GM23248 (cell line): Measurements from ENCODE around the gene PATJ. TPM values are rescaled to one million over a fixed set of nuclear protein-coding genes. Genes with fewer than 3 reads are reported as not detected.

Experiments used
- DNase-seq: peaks from one replicate; pipeline ENCODE4 v3.0.0-alpha.2; 2015
- H2AFZ ChIP-seq: fragments of 200-600 bp; sonication (generic); 2 replicates; pipeline ENCODE4 v1.6.1; 2016; ENCODE audit warnings: antibody characterized with exemption
- H3F3A ChIP-seq: fragments of 200-600 bp; sonication (generic); 2 replicates; pipeline ENCODE4 v1.6.1; 2016; ENCODE audit warnings: mild to moderate bottlenecking, antibody characterized with exemption, mixed run types; ENCODE audit not compliant: insufficient read depth
- H3K27ac ChIP-seq: fragments of 200-600 bp; sonication (generic); 2 replicates; pipeline ENCODE4 v1.5.1; 2016; ENCODE audit warnings: mild to moderate bottlenecking
- H3K27me3 ChIP-seq: fragments of 200-600 bp; sonication (generic); replicated peaks from 2 replicates; pipeline ENCODE4 v1.6.1; 2016; ENCODE audit warnings: mild to moderate bottlenecking; ENCODE audit not compliant: insufficient read depth
- H3K36me3 ChIP-seq: fragments of 200-600 bp; sonication (generic); 2 replicates; pipeline ENCODE4 v1.6.1; 2016; ENCODE audit warnings: low read depth, mild to moderate bottlenecking
- H3K4me1 ChIP-seq: fragments of 200-600 bp; sonication (generic); 2 replicates; pipeline ENCODE4 v1.6.1; 2016; ENCODE audit warnings: mild to moderate bottlenecking; ENCODE audit not compliant: insufficient read depth
- H3K4me2 ChIP-seq: fragments of 200-600 bp; sonication (generic); one replicate; pipeline ENCODE4 v1.6.1; 2016; ENCODE audit warnings: mild to moderate bottlenecking; ENCODE audit not compliant: unreplicated experiment
- H3K4me3 ChIP-seq: fragments of 200-600 bp; sonication (generic); 2 replicates; pipeline ENCODE4 v1.5.1; 2016; ENCODE audit warnings: mild to moderate bottlenecking
- H3K79me2 ChIP-seq: fragments of 200-600 bp; sonication (generic); 2 replicates; pipeline ENCODE4 v1.6.1; 2016; ENCODE audit warnings: mild to moderate bottlenecking; ENCODE audit not compliant: insufficient read depth
- H3K9ac ChIP-seq: fragments of 200-600 bp; sonication (generic); 2 replicates; pipeline ENCODE4 v1.6.1; 2016; ENCODE audit warnings: mild to moderate bottlenecking
- H3K9me2 ChIP-seq: fragments of 200-600 bp; sonication (generic); 2 replicates; pipeline ENCODE4 v1.6.1; 2016; ENCODE audit warnings: mixed run types, mild to moderate bottlenecking, moderate library complexity; ENCODE audit not compliant: insufficient read depth
- H3K9me3 ChIP-seq: fragments of 200-600 bp; sonication (generic); one replicate; pipeline ENCODE4 v1.6.1; 2017; ENCODE audit warnings: low read depth
- H4K20me1 ChIP-seq: fragments of 200-600 bp; sonication (generic); 2 replicates; pipeline ENCODE4 v1.6.0; 2016; ENCODE audit not compliant: insufficient read depth
- EZH2 ChIP-seq: fragments of 200-600 bp; sonication (generic); IDR thresholded peaks from 2 replicates; pipeline ENCODE4 v1.6.1; 2018; ENCODE audit warnings: antibody characterized with exemption, mild to moderate bottlenecking; ENCODE audit not compliant: insufficient read depth, poor library complexity, severe bottlenecking
- EZH2phosphoT487 ChIP-seq: fragments of 200-600 bp; sonication (generic); IDR thresholded peaks from 2 replicates; pipeline ENCODE4 v1.6.1; 2018; ENCODE audit warnings: antibody characterized with exemption, moderate library complexity, mild to moderate bottlenecking, low read depth; ENCODE audit not compliant: insufficient read depth
- WGBS, 2 experiments: methylation state at CpG; one replicate each; pipeline ENCODE4 v1.1.6; 2015 to 2017; ENCODE audit warnings: low lambda C conversion rate in 2 of 2, low coverage in 1 of 2; ENCODE audit errors: missing lambda C conversion rate in 2 of 2; 5-methylcytosine and 5-hydroxymethylcytosine counted together
- in situ Hi-C: fragments of 300-500 bp; cut with MboI; formaldehyde crosslinking; loops from 2 replicates; pipeline ENCODE4 v1.15.0; 2020
- polyA plus RNA-seq: library from polyadenylated mRNA; unstranded; fragments of >200 nt; fragmentation: Nextera tagmentation; extraction: Ambion mirVana; gene quantifications from 2 replicates; pipeline ENCODE4 v1.2.1, GENCODE V29; 2016
- total RNA-seq: library from RNA; depleted of rRNA; stranded (reverse); fragments of >200 nt; shearing (Covaris generic); gene quantifications from 2 replicates; pipeline ENCODE4 v1.2.3, GENCODE V29; 2014

PATJ gene
- total and polyA plus RNA-seq, 2 experiments from 2014 or later, result 5.3 to 6.1 TPM

DNA sequence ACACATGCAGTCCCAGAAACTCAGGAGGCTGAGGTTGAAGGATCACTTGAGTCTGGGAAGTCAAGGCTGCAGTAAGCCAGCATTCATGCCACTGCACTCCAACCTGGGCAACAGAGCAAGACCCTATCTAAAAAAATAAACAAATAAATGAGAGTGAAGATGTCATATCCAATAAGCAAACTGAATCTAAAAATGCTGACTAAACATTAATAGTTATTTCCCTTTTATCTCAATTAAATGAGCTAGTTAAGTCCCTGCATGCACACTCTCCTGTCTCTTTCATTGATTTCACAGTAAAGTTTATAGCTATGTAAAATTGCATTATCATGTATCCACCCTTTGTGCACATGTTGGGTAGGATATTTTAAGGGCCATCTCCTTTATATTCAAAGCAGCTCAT, 371.2 kb downstream of the PATJ start:
- in situ Hi-C loops, result no loop called here
- Histone ChIP-seq H3F3A (no peaks in the 10 kb centered on the region), H3K4me1 (no peaks in the 10 kb centered on the region), H3K36me3 (no peaks in the 10 kb centered on the region), H4K20me1 (no peaks in the 10 kb centered on the region), H3K4me3 (no peak overlapping the region), H3K9ac (no peak overlapping the region), H3K9me2 (no peaks in the 10 kb centered on the region), H3K79me2 (no peaks in the 10 kb centered on the region), H3K9me3 (no peaks in the 10 kb centered on the region), H3K27ac (no peak overlapping the region), H3K4me2 (no peak overlapping the region), H2AFZ (no peak overlapping the region), H3K27me3 (no peaks in the 10 kb centered on the region)
- no peak for TF ChIP-seq EZH2phosphoT487
- TF ChIP-seq EZH2, result no peak
- DNase-seq, result no peak

DNA sequence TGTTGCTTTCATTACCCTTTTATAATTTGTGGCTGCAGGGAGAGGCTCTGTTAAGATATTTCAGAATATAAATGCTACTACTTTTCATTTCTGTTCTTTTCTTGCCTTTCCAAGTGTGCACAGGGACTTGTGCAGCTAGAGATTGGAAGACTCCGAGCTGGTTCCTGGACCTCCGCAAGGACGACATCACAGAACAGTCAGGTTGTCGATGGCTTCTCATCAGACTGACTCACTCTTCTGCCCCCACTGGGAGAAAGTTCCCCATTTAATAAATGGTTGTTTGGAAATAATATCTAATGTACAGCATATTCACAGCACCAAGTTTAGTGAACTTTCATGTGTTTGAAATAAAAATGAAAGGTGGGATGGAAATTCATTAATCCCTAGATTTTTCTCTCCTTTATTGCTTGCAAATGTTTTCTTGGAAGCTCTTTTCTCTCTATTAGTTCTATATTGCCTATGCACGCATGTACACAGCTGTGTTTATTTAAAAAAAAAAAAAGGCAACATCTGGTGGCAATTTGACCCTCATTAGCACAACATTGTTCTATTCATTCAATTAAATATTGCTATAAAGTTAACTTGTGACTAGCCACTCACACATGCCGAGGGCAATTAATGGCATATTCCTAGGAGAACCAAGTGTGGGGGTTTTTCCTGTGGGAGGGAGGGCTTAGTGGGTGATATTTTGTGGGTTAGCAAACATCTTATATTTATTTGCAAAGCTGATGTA, 374.9 kb downstream of the PATJ start:
- no peaks in the 10 kb centered on the region for H3K9me2 ChIP-seq
- in situ Hi-C loops, result no loop called here
- H3K27ac ChIP-seq, result no peak overlapping the region
- no peak overlapping the region for H3K4me3 ChIP-seq
- no peaks in the 10 kb centered on the region for H4K20me1 ChIP-seq
- H3K9ac ChIP-seq, result no peak overlapping the region
- no peaks in the 10 kb centered on the region for H3K27me3 ChIP-seq
- no peaks in the 10 kb centered on the region for H3K9me3 ChIP-seq
- TF ChIP-seq EZH2, result no peak
- no peak for TF ChIP-seq EZH2phosphoT487
- H3K4me1 ChIP-seq, result peaks cover 3% of the 10 kb centered on the region; the same call in 1 of the 2 replicates
- no peak overlapping the region for H2AFZ ChIP-seq
- WGBS, 2 experiments, result 35 to 42% methylated on average over 6 of the region's 6 CpGs
- DNase-seq, result no peak
- H3F3A ChIP-seq, result no peaks in the 10 kb centered on the region
- H3K79me2 ChIP-seq, result no peaks in the 10 kb centered on the region
- no peak overlapping the region for H3K4me2 ChIP-seq
- H3K36me3 ChIP-seq, result no peaks in the 10 kb centered on the region

DNA sequence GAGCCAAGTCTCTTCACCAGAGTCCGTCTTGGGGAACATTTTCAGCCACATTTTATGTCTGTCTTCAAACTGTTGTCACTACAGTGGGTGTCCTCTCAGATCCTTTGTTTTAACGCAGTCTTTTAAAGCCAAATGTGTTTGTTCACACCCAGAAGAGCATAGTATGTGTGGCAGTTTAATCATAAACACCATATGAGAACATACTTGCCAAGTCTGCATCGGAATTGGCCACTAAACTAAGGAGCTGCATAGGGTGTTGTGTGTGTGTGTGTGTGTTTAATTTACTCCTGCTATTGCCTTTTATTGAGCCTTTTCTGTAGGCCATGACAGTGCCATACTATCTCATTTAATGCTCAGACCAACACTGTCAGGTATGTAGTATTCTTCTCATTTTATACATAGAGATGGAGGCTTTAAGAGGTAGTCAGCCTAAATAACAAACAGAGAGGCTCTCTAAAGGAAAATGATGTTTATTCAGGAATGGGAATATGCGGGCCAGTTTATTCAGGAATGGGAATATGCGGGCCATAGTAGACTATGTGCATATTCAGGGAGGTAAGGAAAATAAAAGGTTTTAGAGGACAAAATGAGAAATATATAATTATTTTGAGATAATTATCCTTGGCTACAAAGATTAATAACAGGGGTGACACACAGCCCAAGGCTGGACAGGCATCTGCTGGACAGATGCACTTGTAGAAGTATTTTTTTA, 384.5 kb downstream of the PATJ start:
- H2AFZ ChIP-seq, result no peak overlapping the region
- no peak overlapping the region for H3K9ac ChIP-seq
- no peaks in the 10 kb centered on the region for H4K20me1 ChIP-seq
- no peaks in the 10 kb centered on the region for H3K27me3 ChIP-seq
- no peak overlapping the region for H3K27ac ChIP-seq
- in situ Hi-C loops, result no loop called here
- no peaks in the 10 kb centered on the region for H3K79me2 ChIP-seq
- WGBS, 2 experiments, result 60 to 64% methylated on average over 5 of the region's 5 CpGs
- H3K4me3 ChIP-seq, result no peak overlapping the region
- H3K36me3 ChIP-seq, result no peaks in the 10 kb centered on the region
- H3K4me2 ChIP-seq, result no peak overlapping the region
- H3K9me2 ChIP-seq, result no peaks in the 10 kb centered on the region
- DNase-seq, result no peak
- no peaks in the 10 kb centered on the region for H3K9me3 ChIP-seq
- no peaks in the 10 kb centered on the region for H3F3A ChIP-seq
- TF ChIP-seq EZH2 (no peak), EZH2phosphoT487 (no peak)
- peaks cover 7% of the 10 kb centered on the region; the same call in 1 of the 2 replicates for H3K4me1 ChIP-seq

DNA sequence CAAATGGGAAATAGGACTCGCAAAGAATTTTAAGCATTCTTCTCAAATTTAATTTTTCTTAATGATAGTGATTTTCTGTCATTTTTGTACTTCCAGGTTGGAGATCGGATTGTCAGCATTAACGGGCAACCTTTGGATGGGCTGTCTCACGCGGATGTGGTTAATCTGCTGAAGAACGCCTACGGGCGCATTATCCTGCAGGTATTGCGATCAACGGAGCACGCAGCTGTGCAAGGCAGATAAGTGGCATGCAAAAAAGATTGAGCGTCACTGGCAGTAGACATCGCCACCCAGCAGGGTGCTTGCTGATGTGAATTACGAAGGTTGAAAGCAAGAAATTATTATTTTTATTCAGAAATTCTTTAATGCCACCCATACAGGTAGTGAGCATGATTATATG, 386.5 kb downstream of the PATJ start:
- Histone ChIP-seq H4K20me1 (no peaks in the 10 kb centered on the region), H3K79me2 (no peaks in the 10 kb centered on the region), H3K9me2 (no peaks in the 10 kb centered on the region), H3K27ac (no peak overlapping the region), H3K4me2 (no peak overlapping the region), H3K4me1 (no peaks in the 10 kb centered on the region), H3F3A (no peaks in the 10 kb centered on the region), H3K4me3 (no peak overlapping the region), H3K27me3 (no peaks in the 10 kb centered on the region), H3K36me3 (no peaks in the 10 kb centered on the region), H3K9ac (no peak overlapping the region), H3K9me3 (no peaks in the 10 kb centered on the region), H2AFZ (no peak overlapping the region)
- DNase-seq, result no peak
- in situ Hi-C loops, result no loop called here
- WGBS, 2 experiments, result 92 to 93% methylated on average over 14 of the region's 14 CpGs
- TF ChIP-seq EZH2phosphoT487 (no peak), EZH2 (no peak)
